Measurements from ENCODE around the gene CTNND2.
"Not testable (repeated sequence)": the region's sequence is repeated elsewhere in the genome, so short reads cannot be mapped to it uniquely, and the experiment has no call there.

CTNND2 gene

DNA sequence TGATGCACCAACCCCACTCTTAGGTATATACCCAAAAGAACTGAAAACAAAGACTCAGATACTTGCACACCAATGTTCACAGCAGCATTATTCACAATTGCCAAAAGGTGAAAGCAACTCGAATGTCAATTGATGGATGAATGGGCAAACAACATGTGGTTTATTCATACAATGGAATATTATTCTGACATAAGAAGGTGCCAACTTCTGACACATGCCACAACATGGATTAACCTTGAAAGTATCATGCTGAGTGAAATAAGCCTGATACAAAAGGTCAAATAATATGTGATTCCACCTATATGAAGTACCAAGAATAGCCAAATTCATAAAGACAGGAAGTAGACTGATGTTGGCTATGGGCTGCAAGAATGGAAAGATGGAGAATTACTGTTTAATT is 35.0 kb downstream of the CTNND2 start:
- in situ Hi-C loops (cut with MboI; ENCODE audit: low sequenced_read_pairs): no loop called here

DNA sequence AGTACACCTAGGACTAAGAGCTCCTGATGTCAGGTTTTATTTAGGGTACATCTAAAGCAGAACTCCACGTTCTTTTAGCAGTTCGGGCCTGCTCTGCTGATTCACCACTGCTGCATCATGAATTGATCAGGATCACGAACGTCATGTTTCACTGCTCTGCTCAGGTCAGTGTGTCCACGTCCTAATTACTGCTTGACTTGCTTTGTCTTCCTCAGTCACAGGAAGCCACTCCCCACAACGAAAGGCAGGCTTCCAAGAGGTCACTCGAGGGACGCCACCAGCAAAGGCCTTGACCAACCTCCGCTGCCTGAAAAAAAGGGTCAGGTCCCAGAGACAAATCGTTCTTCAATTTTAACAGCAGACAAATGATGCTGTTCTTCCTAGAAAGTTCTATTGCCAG is 40.3 kb downstream of the CTNND2 start:
- in situ Hi-C loops (cut with MboI; ENCODE audit: low sequenced_read_pairs): no loop called here

DNA sequence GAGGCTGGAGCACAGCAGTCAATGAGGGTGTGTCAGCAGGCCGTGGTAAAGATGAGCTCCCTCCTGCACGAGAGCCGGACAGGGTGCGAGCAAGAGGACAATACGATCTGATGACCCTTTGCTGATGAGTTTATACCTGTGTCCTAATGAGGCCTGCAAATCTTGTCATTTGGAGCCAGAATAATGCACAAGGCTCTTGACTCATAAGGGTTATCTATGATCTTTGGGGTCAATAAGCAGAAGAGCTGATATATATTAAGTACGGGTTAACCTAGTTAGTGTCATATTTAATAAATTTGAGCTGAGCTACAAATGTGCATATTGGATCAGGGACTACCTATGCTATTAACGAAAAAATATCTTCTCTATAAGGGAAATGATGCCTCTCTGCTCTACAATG is 46.9 kb downstream of the CTNND2 start:
- in situ Hi-C loops (cut with MboI; ENCODE audit: low sequenced_read_pairs): no loop called here

DNA sequence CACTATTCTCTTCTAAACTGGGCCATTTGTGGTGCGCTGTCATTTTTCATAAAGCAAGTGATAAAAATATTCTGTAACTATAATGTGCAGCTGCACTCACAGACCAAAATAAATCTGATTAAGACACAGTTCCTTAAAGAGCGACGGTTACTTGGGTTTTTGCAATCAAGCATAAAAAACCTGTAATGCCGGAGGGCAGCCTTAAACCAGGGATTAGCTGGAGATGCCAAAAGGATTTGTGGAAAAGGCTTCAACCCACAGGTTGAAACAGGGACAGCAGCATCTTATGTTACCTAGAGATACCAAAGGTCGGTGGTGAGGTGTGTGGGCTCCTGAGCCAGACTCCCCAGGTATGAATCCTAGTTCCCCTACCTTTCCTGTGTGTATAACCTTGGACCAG is 49.3 kb downstream of the CTNND2 start:
- in situ Hi-C loops (cut with MboI; ENCODE audit: low sequenced_read_pairs): no loop called here

DNA sequence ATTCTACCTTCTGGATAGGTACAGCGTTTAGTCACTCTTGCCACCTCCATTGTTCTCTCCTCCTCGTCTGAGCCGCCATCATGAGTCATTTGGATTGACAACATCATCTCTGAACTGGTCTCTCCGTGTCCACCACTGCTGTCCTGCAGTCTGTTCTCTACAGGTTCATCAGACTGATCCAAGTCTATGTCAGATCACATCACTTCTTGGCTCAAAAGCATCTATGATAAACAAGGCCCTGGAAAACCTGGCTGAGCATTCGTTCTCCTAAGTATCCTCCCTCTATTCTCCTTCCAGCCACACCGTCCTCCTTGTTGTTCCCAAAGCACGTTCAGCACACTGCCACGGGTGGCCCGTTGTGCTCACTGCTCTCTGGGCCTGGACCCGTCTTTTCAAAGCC is 50.5 kb downstream of the CTNND2 start:
- in situ Hi-C loops (cut with MboI; ENCODE audit: low sequenced_read_pairs): no loop called here

DNA sequence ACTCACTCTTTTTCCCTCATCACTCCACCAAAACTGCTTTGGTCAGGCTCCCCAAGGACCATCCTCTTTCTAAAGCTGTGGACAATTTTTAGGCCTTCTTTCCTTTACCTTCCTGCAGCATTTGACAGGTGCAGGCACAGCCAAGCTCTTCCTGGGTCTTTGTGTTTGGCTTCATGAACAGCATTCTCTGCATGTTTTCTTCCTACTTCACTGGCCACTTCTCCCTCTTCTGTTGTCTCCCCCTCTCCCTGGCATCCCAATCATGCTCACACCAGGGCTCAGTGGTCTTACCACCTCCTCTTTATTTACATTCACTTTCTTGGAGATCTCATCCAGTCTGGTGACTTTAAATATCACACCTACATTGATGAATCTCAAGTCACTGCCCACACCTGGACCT is 51.1 kb downstream of the CTNND2 start:
- in situ Hi-C loops (cut with MboI; ENCODE audit: low sequenced_read_pairs): no loop called here

DNA sequence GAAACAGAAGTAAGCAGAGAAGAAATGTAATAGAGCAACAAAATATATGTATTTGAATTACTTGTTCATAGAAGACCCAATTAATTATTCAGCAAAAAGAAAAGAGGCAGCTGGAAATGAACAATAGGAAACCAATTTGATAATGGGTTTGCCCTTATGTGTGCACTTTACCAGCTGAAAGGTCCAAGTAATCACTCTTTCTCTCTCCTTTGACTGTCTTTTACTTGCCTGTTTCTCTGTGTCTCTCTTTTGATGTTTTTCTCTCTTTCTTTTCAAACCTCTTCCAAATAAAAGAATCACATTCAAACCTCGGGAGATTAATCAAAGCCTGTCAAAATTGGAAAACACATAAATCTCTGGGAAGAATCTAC is 51.5 kb downstream of the CTNND2 start:
- in situ Hi-C loops (cut with MboI; ENCODE audit: low sequenced_read_pairs): no loop called here

DNA sequence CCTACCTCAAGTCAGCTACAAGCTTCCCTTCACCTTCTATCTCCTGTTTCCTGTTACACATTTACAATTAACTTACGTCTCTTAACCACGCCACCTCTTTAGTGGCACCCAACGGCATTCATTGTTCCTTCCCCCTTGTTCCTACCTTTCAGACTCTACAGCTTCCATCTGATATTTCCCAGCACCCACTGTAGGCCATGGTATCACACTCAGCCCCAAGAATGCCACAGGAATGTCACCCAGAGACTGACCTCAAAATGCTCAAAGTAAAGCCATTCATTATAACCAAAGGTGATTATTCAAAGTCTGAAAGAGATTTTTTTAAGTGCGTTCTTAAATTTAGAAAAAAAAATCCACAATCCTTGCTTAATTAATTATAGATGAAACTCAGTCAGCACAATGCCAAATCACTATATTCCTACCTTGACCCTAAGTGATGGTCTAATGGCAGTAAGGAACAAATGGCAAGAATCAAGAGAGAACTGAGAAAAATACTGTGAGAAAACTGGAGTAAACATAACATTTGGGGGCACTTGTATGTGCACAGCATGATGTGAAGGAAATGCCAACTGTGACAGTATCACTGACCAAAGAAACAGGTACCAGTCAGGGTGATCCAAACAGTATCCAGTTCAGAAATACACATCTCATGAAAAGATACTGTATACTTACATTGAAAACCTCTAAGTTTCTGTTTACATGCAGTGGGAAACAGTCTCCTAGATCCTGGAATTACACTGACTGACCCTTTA is 52.1 kb downstream of the CTNND2 start:
- in situ Hi-C loops (cut with MboI; ENCODE audit: low sequenced_read_pairs): no loop called here

DNA sequence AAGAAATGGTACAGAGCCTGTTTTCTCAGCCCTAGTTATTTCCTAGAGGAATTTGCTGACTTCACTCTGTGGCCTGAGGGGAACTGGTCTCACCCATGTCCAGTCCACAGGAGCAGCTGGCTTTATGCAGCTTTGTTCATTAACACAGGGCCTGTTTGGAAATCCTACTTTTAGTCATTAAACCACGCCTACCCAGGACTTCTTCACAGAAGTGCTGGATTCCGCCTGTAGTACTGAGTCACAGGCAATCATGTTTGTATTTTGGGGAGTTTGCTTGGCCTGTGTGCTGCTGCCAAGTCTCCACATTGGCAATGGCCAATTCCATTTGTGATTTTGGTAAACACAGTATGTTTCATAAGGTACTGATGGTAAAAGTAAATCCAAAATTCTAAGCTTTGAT is 52.8 kb downstream of the CTNND2 start:
- in situ Hi-C loops (cut with MboI; ENCODE audit: low sequenced_read_pairs): no loop called here

DNA sequence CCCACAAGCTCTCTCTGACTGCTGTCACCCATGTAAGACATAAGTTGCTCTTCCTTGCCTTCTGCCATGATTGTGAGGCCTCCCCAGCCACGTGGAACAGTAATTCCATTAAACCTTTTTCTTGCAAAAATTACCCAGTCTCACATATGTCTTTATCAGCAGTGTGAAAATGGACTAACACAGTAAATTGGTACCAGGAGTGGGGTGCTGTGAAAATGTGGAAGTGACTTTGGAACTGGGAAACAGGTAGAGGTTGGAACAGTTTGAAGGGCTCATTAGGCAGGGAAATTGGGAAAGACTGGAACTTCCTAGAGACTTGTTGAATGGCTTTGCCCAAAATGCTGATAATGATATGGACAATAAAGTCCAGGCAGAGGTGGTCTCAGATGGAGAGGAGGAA is 75.7 kb downstream of the CTNND2 start:
- in situ Hi-C loops (cut with MboI; ENCODE audit: low sequenced_read_pairs): not testable (repeated sequence)

DNA sequence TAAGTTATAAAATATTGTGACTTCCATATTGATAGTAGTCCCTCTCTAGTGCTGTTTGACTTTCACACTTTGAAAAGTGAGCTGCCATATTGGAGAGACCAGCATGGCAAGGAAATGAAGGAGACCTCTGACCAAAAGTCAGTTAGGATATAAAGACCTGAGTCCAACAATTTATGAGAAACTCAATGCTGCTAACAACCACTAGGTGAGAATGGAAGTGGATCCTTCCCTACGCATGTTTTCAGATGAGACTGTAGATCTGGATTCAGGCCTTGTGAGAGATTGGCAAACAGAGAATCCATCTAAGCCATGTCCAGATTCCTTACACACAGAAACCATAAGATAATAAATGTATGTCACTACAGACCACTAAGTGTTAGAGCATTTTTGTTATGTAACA is 81.6 kb downstream of the CTNND2 start:
- in situ Hi-C loops (cut with MboI; ENCODE audit: low sequenced_read_pairs): no loop called here

DNA sequence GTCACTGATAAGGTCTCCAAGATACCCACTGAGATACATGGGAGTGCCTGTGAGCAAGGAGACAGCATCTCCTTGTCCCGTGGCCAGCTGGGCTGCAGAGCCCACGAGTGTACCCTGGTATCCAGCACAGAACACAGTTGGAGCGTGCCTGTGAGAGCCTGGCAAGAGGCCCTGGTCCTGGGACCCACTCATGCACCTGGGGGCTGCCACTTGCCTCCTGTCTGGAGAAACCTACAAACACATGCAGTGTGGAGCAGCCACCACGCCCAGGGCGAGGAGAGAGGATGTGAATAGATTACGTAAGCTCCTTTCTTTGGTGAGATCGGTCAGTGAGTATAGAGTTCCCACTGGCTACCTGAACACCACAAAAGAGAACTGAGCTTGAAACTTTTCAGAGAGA is 88.3 kb downstream of the CTNND2 start:
- in situ Hi-C loops (cut with MboI; ENCODE audit: low sequenced_read_pairs): no loop called here

DNA sequence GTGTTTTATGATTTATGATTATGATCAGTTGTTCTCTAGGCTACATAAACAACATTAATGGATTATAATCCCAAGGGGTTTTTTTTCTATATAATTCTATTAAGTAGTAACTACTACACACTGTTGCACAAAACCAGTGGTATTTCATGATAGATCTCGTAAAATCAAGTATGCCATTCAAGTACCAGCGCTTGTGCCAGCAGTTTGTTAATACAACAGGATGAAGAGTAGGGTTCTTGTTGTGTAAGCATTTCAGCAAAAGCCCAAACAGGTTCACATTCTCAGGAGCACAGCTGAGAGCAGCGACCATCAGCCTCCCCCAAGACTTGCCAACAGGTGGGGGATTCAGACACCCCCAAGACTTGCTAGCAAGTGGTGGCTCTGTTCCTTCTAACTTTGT is 88.8 kb downstream of the CTNND2 start:
- in situ Hi-C loops (cut with MboI; ENCODE audit: low sequenced_read_pairs): no loop called here

DNA sequence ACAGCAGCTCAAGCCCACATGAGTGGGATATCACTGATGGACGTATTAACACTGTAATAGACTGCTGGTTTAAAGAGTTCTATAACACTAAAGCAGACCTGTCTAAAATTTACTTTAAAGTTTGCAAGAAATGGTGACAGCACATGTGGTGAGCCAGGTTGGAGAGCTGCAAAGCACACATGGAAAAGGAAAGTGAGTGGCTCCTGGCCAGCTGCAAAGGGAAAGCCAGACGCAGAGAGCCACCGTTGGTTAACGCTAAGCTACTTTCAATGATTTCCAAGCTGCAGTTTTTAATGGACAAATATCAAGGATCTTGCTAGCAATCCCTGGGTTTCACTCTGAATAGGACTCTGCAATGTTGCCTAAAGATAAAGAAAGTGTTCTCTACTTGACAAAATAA is 89.9 kb downstream of the CTNND2 start:
- in situ Hi-C loops (cut with MboI; ENCODE audit: low sequenced_read_pairs): no loop called here

DNA sequence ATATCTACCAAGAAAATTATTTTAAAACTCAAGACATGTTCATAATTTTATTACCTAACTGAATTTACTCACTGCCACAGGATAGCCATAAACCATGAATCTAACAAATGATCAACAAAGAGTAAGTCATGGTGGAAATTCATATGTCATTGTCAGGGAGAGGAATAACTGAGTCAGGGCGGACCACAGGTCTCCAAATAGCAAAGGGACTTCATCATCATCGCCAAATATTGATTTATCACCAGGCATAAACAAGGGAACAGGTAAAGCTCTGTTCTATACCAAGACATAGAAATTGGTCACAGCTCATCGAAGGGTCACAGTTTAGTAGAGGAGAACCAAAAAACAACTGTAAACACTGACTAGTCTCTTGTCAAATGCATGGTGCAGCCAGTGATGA is 94.8 kb downstream of the CTNND2 start:
- in situ Hi-C loops (cut with MboI; ENCODE audit: low sequenced_read_pairs): no loop called here

DNA sequence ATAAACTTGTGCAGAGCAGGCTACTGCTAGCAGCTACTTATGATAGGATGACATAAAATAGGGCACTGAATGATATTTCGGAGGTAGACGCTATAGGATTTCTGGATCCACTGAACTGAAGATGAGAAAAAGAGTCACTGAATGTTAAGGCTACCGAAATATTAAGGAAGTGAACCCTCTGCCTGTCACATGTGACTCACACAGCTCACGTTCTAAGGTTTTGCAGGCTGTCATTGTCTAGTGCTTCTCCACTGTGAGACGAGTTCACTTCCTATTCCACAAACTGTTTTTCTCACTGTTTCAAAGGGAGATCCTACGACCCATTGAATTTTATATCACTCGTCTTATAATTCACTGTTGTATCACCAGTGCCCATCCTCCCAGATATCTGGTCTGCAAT is 100.8 kb downstream of the CTNND2 start:
- in situ Hi-C loops (cut with MboI; ENCODE audit: low sequenced_read_pairs): no loop called here

DNA sequence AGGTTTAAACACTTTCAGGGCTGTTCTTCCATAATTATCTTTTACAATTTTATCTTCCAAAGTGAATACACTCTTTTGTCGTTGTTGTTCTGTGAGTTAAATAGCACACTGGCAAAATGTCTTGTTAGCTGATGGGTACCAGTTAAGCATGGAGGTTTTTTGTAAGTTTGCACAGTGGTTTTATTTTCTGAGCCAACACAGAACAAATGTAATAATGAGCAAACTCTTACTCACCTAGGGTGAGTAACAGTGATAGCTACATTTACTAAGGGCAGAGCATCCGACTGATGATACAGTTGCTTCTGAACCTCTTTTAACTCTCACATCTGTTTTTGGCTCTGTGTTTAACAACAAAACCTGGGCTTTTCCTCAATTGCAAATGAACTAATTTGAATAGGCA is 103.2 kb downstream of the CTNND2 start:
- in situ Hi-C loops (cut with MboI; ENCODE audit: low sequenced_read_pairs): no loop called here

DNA sequence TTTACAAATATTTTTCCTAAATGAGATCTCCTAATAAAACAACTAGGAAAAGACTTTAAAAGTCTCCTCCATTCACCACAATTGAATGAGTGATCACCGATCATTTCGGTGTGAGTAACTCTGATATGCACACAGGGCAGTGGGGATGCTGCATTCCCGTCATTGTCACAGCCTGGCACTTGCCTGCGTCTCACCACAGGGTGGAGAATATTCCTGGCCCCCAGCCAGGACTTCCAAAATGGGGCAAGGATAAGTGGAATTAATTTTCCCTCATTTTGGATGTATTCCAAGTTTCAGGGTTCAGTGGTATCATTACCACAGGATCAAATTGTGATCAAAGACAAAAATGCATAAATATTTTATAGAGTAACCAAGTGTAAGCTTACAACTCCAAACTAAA is 107.1 kb downstream of the CTNND2 start:
- in situ Hi-C loops (cut with MboI; ENCODE audit: low sequenced_read_pairs): no loop called here

DNA sequence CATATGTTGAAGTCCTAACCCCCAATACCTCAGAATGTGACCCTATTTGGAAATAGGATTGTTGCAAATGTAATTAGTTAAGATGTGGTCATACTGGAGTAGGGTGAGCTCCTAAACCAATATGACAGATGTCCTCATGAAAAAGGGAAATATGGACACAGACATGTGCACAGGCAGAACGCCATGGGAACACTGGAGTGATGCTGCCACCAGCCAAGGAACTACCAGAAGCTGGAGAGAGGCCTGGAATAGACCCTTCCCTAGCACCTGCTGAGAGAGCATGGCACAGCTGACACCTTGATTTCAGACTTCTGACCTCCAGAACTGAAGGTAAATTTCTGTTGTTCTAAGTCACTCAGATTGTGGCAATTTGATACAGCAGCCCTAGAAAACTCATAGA is 110.8 kb downstream of the CTNND2 start:
- in situ Hi-C loops (cut with MboI; ENCODE audit: low sequenced_read_pairs): no loop called here

DNA sequence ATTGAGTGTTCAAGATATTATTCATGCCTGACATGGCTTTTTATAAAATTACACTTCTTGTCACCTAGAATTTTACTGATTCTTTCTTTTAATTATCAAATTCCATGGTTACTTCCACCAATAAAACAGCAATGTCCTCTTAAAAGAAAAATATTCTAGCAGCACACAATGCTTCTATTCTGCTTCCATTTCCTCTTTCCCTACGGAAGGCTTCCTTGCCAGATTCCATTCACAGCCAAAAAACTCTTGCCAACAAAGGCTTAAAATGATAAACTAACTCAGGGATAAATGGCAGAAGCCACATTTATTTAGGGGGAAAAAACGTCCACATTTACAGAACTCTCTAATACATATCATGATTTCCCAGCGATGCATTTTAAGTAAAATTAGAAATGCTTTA is 111.6 kb downstream of the CTNND2 start:
- in situ Hi-C loops (cut with MboI; ENCODE audit: low sequenced_read_pairs): no loop called here

DNA sequence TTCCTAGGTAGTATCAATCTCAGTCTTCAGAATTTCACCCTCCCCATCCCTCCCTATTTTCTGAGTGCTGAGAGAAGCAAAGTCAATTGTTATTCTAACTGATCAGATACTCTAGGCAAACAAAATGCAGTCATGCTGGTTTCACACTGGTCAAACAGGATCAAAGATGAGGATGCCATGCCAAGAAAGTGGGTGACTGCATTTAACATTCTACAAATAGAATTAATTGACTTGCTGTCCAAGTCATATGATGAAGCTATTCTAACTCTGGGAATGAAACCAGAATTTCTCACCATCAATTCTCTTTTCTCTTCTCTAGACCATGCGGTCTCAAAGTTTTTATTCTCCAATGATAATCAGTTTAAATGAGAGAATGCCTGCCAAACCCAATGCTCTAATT is 112.5 kb downstream of the CTNND2 start:
- in situ Hi-C loops (cut with MboI; ENCODE audit: low sequenced_read_pairs): no loop called here

DNA sequence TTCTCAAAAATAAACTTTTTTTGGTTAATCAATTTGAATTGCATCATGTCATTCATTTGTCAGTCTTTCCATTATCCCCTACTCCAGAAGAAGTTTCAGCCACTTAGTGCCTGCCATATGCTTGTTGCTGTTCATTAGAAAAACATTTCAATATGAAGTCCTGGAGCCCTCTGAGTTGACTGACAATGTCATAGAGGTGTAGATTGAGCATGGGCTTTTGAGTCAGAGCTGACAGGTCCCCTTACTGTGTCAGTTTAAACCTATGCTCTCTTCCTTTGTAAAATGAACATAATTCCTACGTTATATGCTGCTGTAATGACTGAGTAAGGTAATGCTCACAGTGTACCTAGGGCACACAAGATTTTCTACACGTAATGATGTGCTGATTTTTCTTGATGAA is 114.0 kb downstream of the CTNND2 start:
- in situ Hi-C loops (cut with MboI; ENCODE audit: low sequenced_read_pairs): no loop called here

DNA sequence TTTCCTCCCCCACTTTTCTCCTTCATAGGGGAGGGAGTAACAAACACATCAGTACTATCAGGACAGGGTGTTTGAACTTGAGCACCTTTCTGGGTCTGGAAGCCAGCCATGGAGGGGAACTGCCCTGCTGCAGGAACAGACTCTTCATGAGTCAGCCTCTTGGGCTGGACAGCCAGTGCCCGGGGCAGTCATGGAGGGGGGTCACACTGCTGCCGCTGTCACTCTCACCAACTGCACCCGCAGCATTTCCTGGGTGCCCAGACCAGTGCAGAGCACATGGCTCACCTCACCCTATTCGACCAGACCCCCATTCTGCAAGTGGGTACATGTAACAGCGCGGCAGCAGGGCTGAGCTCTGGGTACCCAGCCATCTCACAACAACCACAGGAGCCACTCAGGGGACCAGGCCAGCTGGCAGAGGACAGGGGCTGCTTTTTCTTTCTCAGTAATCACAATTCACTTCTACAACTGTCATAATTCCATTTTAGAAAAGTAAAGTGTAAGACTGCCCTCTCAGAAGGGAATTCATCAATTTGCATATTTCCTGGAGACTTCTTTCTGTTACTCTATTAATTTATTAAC is 118.4 kb downstream of the CTNND2 start:
- in situ Hi-C loops (cut with MboI; ENCODE audit: low sequenced_read_pairs): no loop called here

Measured in HL-60/S4 treated with retinoic acid at 250 ng/mL for 4 days and 3 days (cell line).